Neural cell (in vitro differentiated cells): ENCODE results near the gene LAYN. TPM values are rescaled to one million over a fixed set of nuclear protein-coding genes. Genes with fewer than 3 reads are reported as not detected.
A peak's percentile ranks its signal among the peaks of the same experiment; 100 is the strongest.

Experiments
- H2AFZ ChIP-seq: fragments of 200-600, 300-800 bp; sonication (generic), shearing (Covaris generic); 2 replicates; pipeline ENCODE4 v1.6.0; 2014; ENCODE audit warnings: low read depth, mild to moderate bottlenecking, antibody characterized with exemption, low read length, moderate library complexity
- H3F3A ChIP-seq: fragments of 200-600 bp; shearing (Covaris generic); 2 replicates; pipeline ENCODE4 v1.6.1; 2016; ENCODE audit warnings: mild to moderate bottlenecking, moderate library complexity, mixed read lengths, antibody characterized with exemption, low read length; ENCODE audit not compliant: insufficient read depth, poor library complexity, severe bottlenecking
- H3K27ac ChIP-seq: fragments of 200-600, 300-800 bp; sonication (generic), shearing (Covaris generic); 2 replicates; pipeline ENCODE4 v1.5.1; 2014; ENCODE audit warnings: mild to moderate bottlenecking, low read length, moderate library complexity
- H3K27me3 ChIP-seq: fragments of 300-800, 200-600 bp; sonication (generic), shearing (Covaris generic); 2 replicates; pipeline ENCODE4 v1.6.0; 2014; ENCODE audit warnings: mild to moderate bottlenecking, low read depth, low read length, moderate library complexity; ENCODE audit not compliant: insufficient read depth
- H3K36me3 ChIP-seq: fragments of 300-800, 200-600 bp; sonication (generic), shearing (Covaris generic); 2 replicates; pipeline ENCODE4 v1.5.1; 2014; ENCODE audit warnings: mild to moderate bottlenecking, antibody characterized with exemption, low read length, moderate library complexity; ENCODE audit not compliant: insufficient read depth
- H3K4me2 ChIP-seq: fragments of 300-800, 200-600 bp; sonication (generic), shearing (Covaris generic); 2 replicates; pipeline ENCODE4 v1.6.0; 2014; ENCODE audit warnings: mild to moderate bottlenecking, low read length
- H3K4me3 ChIP-seq: fragments of 300-800, 200-600 bp; sonication (generic), shearing (Covaris generic); 2 replicates; pipeline ENCODE4 v1.5.1; 2014; ENCODE audit warnings: mild to moderate bottlenecking, low read length, moderate library complexity
- H3K79me2 ChIP-seq: fragments of 200-600 bp; shearing (Covaris generic); replicated peaks from 2 replicates; pipeline ENCODE4 v1.6.0; 2014; ENCODE audit warnings: mild to moderate bottlenecking, low read length, moderate library complexity; ENCODE audit not compliant: insufficient read depth
- H3K9ac ChIP-seq: fragments of 300-800, 200-600 bp; sonication (generic), shearing (Covaris generic); 2 replicates; pipeline ENCODE4 v1.6.1; 2016; ENCODE audit warnings: mild to moderate bottlenecking, low read length, mixed read lengths
- H3K9me2 ChIP-seq: fragments of 200-600 bp; shearing (Covaris generic); 2 replicates; pipeline ENCODE4 v1.6.1; 2016; ENCODE audit warnings: mild to moderate bottlenecking, low read length, mixed read lengths; ENCODE audit not compliant: insufficient read depth
- H3K9me3 ChIP-seq: fragments of 200-600, 300-800 bp; sonication (generic), shearing (Covaris generic); 2 replicates; pipeline ENCODE4 v1.6.1; 2016; ENCODE audit warnings: mild to moderate bottlenecking, mixed run types, low read length, moderate library complexity, mixed read lengths
- H4K20me1 ChIP-seq: fragments of 200-600 bp; shearing (Covaris generic); 2 replicates; pipeline ENCODE4 v1.6.1; 2016; ENCODE audit warnings: mild to moderate bottlenecking, mixed run types; ENCODE audit not compliant: insufficient read depth
- EP300 ChIP-seq: fragments of 450-650 bp; conservative IDR thresholded peaks from 2 replicates; pipeline ENCODE4 v1.6.1; 2014; ENCODE audit warnings: antibody characterized with exemption, mild to moderate bottlenecking, moderate library complexity; ENCODE audit not compliant: poor library complexity, severe bottlenecking
- EZH2 ChIP-seq: fragments of 200-600, 300-800 bp; shearing (Covaris generic), sonication (generic); IDR thresholded peaks from 2 replicates; pipeline ENCODE4 v1.6.1; 2014; ENCODE audit warnings: antibody characterized with exemption, low read length, borderline replicate concordance, mild to moderate bottlenecking; ENCODE audit not compliant: insufficient read depth, poor library complexity, severe bottlenecking
- MXI1 ChIP-seq: fragments of 450-650 bp; conservative IDR thresholded peaks from 2 replicates; pipeline ENCODE4 v1.6.1; 2014; ENCODE audit warnings: antibody characterized with exemption, mild to moderate bottlenecking; ENCODE audit not compliant: poor library complexity, severe bottlenecking
- POLR2AphosphoS5 ChIP-seq: IDR thresholded peaks from 2 replicates; pipeline ENCODE4 v1.6.1; 2012
- RAD21 ChIP-seq: fragments of 450-650 bp; conservative IDR thresholded peaks from 2 replicates; pipeline ENCODE4 v1.6.1; 2014; ENCODE audit warnings: antibody characterized with exemption, mild to moderate bottlenecking, moderate library complexity
- REST ChIP-seq: IDR thresholded peaks from 2 replicates; pipeline ENCODE4 v1.6.1; 2012; ENCODE audit warnings: borderline replicate concordance
- SMC3 ChIP-seq: fragments of 450-650 bp; conservative IDR thresholded peaks from 2 replicates; pipeline ENCODE4 v1.6.1; 2014; ENCODE audit warnings: antibody characterized with exemption, mild to moderate bottlenecking, moderate library complexity; ENCODE audit not compliant: poor library complexity
- TAF1 ChIP-seq: IDR thresholded peaks from 2 replicates; pipeline ENCODE4 v1.6.1; 2012; ENCODE audit warnings: low read depth
- polyA plus RNA-seq: library from polyadenylated mRNA; depleted of rRNA; stranded (reverse); fragments of >200 nt; gene quantifications from 2 replicates; pipeline ENCODE4 v1.2.3, GENCODE V29; 2014
- TF ChIP-seq, protein P1 (sequence below): fragments of 450-650 bp; IDR thresholded peaks from 2 replicates; pipeline ENCODE4 v1.5.1; 2014; ENCODE audit warnings: antibody characterized with exemption, mild to moderate bottlenecking, moderate library complexity; ENCODE audit not compliant: poor library complexity, severe bottlenecking

LAYN gene
- polyA plus RNA-seq, 1 donor from 2014 or later, result not detected

GRCh38 chr11:111601636-111601978, 61.1 kb downstream of the LAYN start:
- no peaks in the 10 kb centered on the region for H3K27me3 ChIP-seq
- H3K4me3 ChIP-seq, result peak overlapping the region; percentile 96
- no peaks in the 10 kb centered on the region for H4K20me1 ChIP-seq
- H3K27ac ChIP-seq, result peak overlapping the region; percentile 92
- peak overlapping the region; percentile 52 for H2AFZ ChIP-seq
- peak overlapping the region; percentile 84 for H3K9ac ChIP-seq
- no peak for TF ChIP-seq RAD21
- no peaks in the 10 kb centered on the region for H3K36me3 ChIP-seq
- no peaks in the 10 kb centered on the region for H3F3A ChIP-seq
- no peaks in the 10 kb centered on the region for H3K9me3 ChIP-seq
- no peaks in the 10 kb centered on the region for H3K9me2 ChIP-seq
- peak overlapping the region; percentile 69 for H3K4me2 ChIP-seq
- peaks cover 37% of the 10 kb centered on the region for H3K79me2 ChIP-seq

DNA sequence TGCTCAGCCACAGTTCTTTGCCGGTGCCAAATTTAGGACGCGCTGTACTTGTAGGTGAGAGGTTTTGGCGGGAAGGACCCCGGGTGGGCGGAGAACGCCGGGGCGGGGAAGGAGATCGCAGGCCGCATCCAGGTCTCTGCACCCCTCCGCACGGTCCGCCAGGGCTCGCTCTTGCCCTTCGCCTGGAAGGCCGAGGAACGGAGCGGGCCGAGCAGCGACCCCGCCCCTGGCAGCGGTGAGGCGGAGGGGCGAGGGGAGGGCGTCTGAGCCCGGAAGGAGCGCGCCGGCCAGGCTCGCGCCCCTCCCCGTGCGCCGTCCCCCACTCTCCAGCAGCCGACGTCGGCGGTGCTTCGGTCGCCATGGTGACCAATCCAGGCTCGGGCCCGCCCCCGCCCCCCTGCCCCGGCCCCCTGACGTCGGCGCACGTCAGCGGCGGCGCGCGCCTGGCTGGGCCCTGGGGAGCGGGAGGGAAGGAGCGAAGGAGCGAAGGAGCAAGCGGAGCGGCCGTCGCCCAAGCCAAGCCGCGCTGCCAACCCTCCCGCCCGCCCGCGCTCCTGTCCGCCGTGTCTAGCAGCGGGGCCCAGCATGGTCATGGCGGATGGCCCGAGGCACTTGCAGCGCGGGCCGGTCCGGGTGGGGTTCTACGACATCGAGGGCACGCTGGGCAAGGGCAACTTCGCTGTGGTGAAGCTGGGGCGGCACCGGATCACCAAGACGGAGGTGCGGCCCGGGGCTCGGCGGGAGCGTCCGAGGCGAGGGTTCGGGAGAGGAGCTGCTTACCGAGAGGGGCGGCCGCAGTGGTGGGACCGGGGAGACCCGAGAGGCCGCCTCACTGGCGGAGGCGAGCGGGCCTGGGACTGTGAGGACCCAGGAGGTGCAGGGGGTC, 61.7 kb downstream of the LAYN start, which contains the start of gene SIK2:
Gene SIK2, plus strand, starts transcription at position 471 of the 886 bp plus-strand sequence. Its CDS starts 115 bp downstream, at position 586.
- Histone ChIP-seq H3K9me2 (no peaks in the 10 kb centered on the region), H3K9ac (peak within 1 kb of the TSS; percentile 97), H3K36me3 (no peaks in the 10 kb centered on the region), H3K79me2 (peaks cover 43% of the 10 kb centered on the region), H3K9me3 (no peaks in the 10 kb centered on the region), H3K27me3 (no peaks in the 10 kb centered on the region), H2AFZ (peak within 1 kb of the TSS; percentile 76), H3K4me2 (peak within 1 kb of the TSS; percentile 69), H3F3A (no peaks in the 10 kb centered on the region), H3K4me3 (peak within 1 kb of the TSS; percentile 96), H4K20me1 (no peaks in the 10 kb centered on the region), H3K27ac (peak within 1 kb of the TSS; percentile 96)
- peak; percentile 66 for TF ChIP-seq EP300
- no peak for TF ChIP-seq REST
- TF ChIP-seq MXI1, result peak; percentile 61
- no peak for TF ChIP-seq EZH2
- TF ChIP-seq TAF1, result no peak
- TF ChIP-seq POLR2AphosphoS5, result peak; percentile 94
- TF ChIP-seq RAD21, result peak; percentile 94
- TF ChIP-seq, protein P1, sequence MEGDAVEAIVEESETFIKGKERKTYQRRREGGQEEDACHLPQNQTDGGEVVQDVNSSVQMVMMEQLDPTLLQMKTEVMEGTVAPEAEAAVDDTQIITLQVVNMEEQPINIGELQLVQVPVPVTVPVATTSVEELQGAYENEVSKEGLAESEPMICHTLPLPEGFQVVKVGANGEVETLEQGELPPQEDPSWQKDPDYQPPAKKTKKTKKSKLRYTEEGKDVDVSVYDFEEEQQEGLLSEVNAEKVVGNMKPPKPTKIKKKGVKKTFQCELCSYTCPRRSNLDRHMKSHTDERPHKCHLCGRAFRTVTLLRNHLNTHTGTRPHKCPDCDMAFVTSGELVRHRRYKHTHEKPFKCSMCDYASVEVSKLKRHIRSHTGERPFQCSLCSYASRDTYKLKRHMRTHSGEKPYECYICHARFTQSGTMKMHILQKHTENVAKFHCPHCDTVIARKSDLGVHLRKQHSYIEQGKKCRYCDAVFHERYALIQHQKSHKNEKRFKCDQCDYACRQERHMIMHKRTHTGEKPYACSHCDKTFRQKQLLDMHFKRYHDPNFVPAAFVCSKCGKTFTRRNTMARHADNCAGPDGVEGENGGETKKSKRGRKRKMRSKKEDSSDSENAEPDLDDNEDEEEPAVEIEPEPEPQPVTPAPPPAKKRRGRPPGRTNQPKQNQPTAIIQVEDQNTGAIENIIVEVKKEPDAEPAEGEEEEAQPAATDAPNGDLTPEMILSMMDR, result peak; percentile 90
- peak; percentile 90 for TF ChIP-seq SMC3
